ENCODE measurements around the gene PPT2.

- no peak for TF ChIP-seq CTCF (IDR thresholded peaks at IDR 0.05)
- TF ChIP-seq EP300 (IDR thresholded peaks at IDR 0.05; ENCODE audit: low read depth), result no peak
These were observed 6.4 kb upstream of the PPT2 start for GRCh38 chr6:32147401-32148132.
